GM21528 (cell line): ENCODE results near the gene TESK1.
"Not testable (repeated sequence)": the region's sequence is repeated elsewhere in the genome, so short reads cannot be mapped to it uniquely, and the experiment has no call there.

Source experiments
- ATAC-seq: cut with Tn5 transposase; IDR thresholded peaks from one replicate; pipeline ENCODE4 v1.9.1; 2021; ENCODE audit warnings: mild to moderate bottlenecking, moderate library complexity; ENCODE audit not compliant: unreplicated experiment, low FRiP score

TESK1 gene

GRCh38 chr9:35577486-35577885, 27.6 kb upstream of the TESK1 start:
- ATAC-seq, result no peak

- no peak for ATAC-seq
Observed at GRCh38 chr9:35579130-35579529, 25.9 kb upstream of the TESK1 start.

- not testable (repeated sequence) for ATAC-seq
Observed at GRCh38 chr9:35579659-35580227, 25.3 kb upstream of the TESK1 start.

GRCh38 chr9:35583521-35583920, 21.5 kb upstream of the TESK1 start:
- ATAC-seq, result not testable (repeated sequence)

- not testable (repeated sequence) for ATAC-seq
Observed at GRCh38 chr9:35584681-35585080, 20.4 kb upstream of the TESK1 start.

GRCh38 chr9:35588506-35588905, 16.6 kb upstream of the TESK1 start:
- not testable (repeated sequence) for ATAC-seq

- no peak for ATAC-seq
Observed at GRCh38 chr9:35593581-35593980, 11.5 kb upstream of the TESK1 start.

- ATAC-seq, result no peak
Observed at GRCh38 chr9:35594471-35594870, 10.6 kb upstream of the TESK1 start.

GRCh38 chr9:35596907-35597306, 8.2 kb upstream of the TESK1 start:
- ATAC-seq, result not testable (repeated sequence)

GRCh38 chr9:35598866-35599590, 6.0 kb upstream of the TESK1 start:
- ATAC-seq, result no peak

- no peak for ATAC-seq
Observed at GRCh38 chr9:35599763-35600604, 5.1 kb upstream of the TESK1 start.

GRCh38 chr9:35603506-35603985, 1.5 kb upstream of the TESK1 start:
- no peak for ATAC-seq

GRCh38 chr9:35603986-35604577, 980 bp upstream of the TESK1 start:
- peak; percentile 85 for ATAC-seq

GRCh38 chr9:35605351-35606137, 482 bp downstream of the TESK1 start:
- ATAC-seq, result peak; percentile 13

- ATAC-seq, result no peak
Observed at GRCh38 chr9:35606138-35606504, 1.1 kb downstream of the TESK1 start.

GRCh38 chr9:35606726-35607125, 1.7 kb downstream of the TESK1 start:
- ATAC-seq, result no peak

GRCh38 chr9:35608221-35608620, 3.2 kb downstream of the TESK1 start:
- ATAC-seq, result no peak

GRCh38 chr9:35609001-35609819, 4.1 kb downstream of the TESK1 start:
- ATAC-seq, result no peak

GRCh38 chr9:35609820-35610163, 4.7 kb downstream of the TESK1 start:
- ATAC-seq, result no peak
